ENCODE results near the gene ELMO1. TPM values are rescaled to one million over a fixed set of nuclear protein-coding genes. Genes with fewer than 3 reads are reported as not detected.
A peak's percentile ranks its signal among the peaks of the same experiment; 100 is the strongest.

ELMO1 gene
- total and polyA plus RNA-seq, 10 of the 15 experiments (the other 5 are each of a cell fraction or from before 2014, with no cell fraction given), result 22.6 to 85.9 (median 56.6) TPM

DNA sequence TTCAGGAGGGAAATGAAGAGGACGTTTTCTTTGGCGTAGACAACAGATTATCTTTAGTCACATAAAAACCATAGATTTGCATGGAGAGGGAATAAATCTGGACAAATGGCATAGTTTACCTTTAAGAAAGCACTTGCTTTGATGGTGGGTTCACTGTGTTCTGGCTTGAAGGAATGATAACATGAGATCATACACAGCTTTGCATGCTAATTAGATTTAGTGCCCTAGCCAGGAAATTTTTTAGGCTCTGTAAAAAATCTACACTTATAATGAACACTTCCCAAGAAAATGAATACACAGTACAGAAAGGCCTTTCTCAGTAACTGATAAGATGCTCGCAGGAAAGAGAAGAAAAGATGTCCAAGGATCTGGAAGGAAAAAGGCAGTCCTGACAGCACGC, 506.1 kb downstream of the ELMO1 start:
- FAIRE-seq, result no peak
- POLR2A ChIA-PET, result interaction anchor here (3.9 kb wide), 1 partner anchor 16 kb away, joined by 27 read pairs; no protein-coding TSS in a partner anchor

DNA sequence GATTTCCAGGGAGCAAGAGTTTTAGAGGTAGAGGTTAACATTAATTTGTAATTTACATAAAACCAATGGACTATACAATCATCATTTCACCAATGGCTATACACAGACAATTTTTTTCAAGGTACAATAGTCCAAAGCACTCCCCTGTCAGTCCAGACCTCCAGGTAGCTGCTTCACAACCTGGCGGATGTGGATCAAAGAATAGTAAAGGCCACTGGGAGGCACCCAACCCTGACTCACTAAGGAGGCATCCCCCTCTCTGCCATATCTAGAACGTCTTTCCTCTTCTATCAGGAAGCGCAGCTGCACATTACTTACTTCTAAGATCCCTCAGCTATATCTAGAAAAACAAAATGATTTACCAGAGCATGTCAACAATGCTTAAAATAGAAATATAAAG, 506.6 kb downstream of the ELMO1 start:
- H3K36me3 ChIP-seq (ENCODE audit: control insufficient read depth in 2 of 2, insufficient read depth in 2 of 2, low read length in 1 of 2), result peaks cover 2 to 7% of the 10 kb centered on the region in 2 experiments; a peak in 2 of 4 replicates
- ChIA-PET CTCF (interaction anchor here (1.0 to 3.6 kb wide), 4 partner anchors 13 to 240 kb away, joined by 3 to 16 read pairs (median 10); no protein-coding TSS in a partner anchor), SMC1A (ENCODE audit: uncharacterized antibody, unreplicated experiment) (interaction anchor here (0.8 to 11.1 kb wide), 11 partner anchors 9 to 236 kb away, joined by 3 to 92 read pairs (median 5); no protein-coding TSS in a partner anchor), RAD21 (ENCODE audit: unreplicated experiment) (interaction anchor here (0.6 to 1.9 kb wide), 5 partner anchors 13 to 461 kb away, joined by 3 to 7 read pairs (median 6); no protein-coding TSS in a partner anchor), POLR2A (interaction anchor here (1.0 to 1.8 kb wide), 2 partner anchors 16 to 19 kb away, joined by 3 to 4 read pairs; no protein-coding TSS in a partner anchor)
- TF ChIP-seq FOXM1 (IDR thresholded peaks at IDR 0.05; ENCODE audit: low read depth, low read length) (no peak), JUNB (IDR thresholded peaks at IDR 0.05) (no peak), FOXK2 (IDR thresholded peaks at IDR 0.05) (no peak), ZBED1 (IDR thresholded peaks at IDR 0.05; ENCODE audit: borderline replicate concordance) (no peak), STAT1 (conservative IDR thresholded peaks at IDR 0.05) (no peak), SMARCA5 (IDR thresholded peaks at IDR 0.05) (no peak), MXI1 (IDR thresholded peaks at IDR 0.05; ENCODE audit: low read depth, low read length) (no peak), STAT3 (IDR thresholded peaks at IDR 0.05; ENCODE audit: low read depth, low read length) (no peak), BHLHE40 (IDR thresholded peaks at IDR 0.05; ENCODE audit: borderline replicate concordance in 1 of 2, low read depth in 2 of 2, low read length in 1 of 2) (no peak), TCF7 (IDR thresholded peaks at IDR 0.05; ENCODE audit: borderline replicate concordance) (no peak)
- no peaks in the 10 kb centered on the region for H3K27me3 ChIP-seq (replicated peaks in 1 of 2; ENCODE audit: control insufficient read depth in 2 of 2, insufficient read depth in 2 of 2, low read length in 1 of 2)
- no peak overlapping the region for H3K4me3 ChIP-seq
- H3K27ac ChIP-seq (ENCODE audit: control insufficient read depth, insufficient read depth), result no peak overlapping the region
- H4K20me1 ChIP-seq (ENCODE audit: control insufficient read depth, insufficient read depth), result no peaks in the 10 kb centered on the region
- no peak overlapping the region for H3K9ac ChIP-seq (ENCODE audit: control insufficient read depth, insufficient read depth, low read length)
- intact Hi-C loops (cut with micrococcal nuclease; ENCODE audit: unreplicated experiment) (no loop called here), in situ Hi-C loops (cut with MboI) (no loop called here)
- no TSS peak for BruUV-seq (replicated peaks)
- peaks cover 24% of the 10 kb centered on the region for H3K79me2 ChIP-seq (ENCODE audit: control insufficient read depth, insufficient read depth, low read length)
- FAIRE-seq (no peak), ATAC-seq (no peak), DNase-seq (ENCODE audit: low read depth, low spot score) (no peak)
- no peak overlapping the region for H3K4me2 ChIP-seq (ENCODE audit: control insufficient read depth, insufficient read depth)
- 69% methylated on average over 3 of the region's 3 CpGs for WGBS (ENCODE audit: insufficient coverage, insufficient replicate concordance, low lambda C conversion rate, missing lambda C conversion rate)
- peaks cover 42% of the 10 kb centered on the region for H3K4me1 ChIP-seq (ENCODE audit: control insufficient read depth, insufficient read depth, low read length)
- H2AFZ ChIP-seq (ENCODE audit: control insufficient read depth, low read depth, low read length), result no peak overlapping the region
- peaks cover 65% of the 10 kb centered on the region for H3K9me3 ChIP-seq (replicated peaks; ENCODE audit: control insufficient read depth, insufficient read depth, low read length)

More for the DNA sequence above, 506.1 kb downstream of the ELMO1 start:
- H3K79me2 ChIP-seq (ENCODE audit: control insufficient read depth, insufficient read depth, low read length), result peaks cover 27% of the 10 kb centered on the region
- peaks cover 62% of the 10 kb centered on the region for H3K9me3 ChIP-seq (replicated peaks; ENCODE audit: control insufficient read depth, insufficient read depth, low read length)
- peaks cover 2 to 7% of the 10 kb centered on the region in 2 experiments; a peak in 3 of 4 replicates for H3K36me3 ChIP-seq (ENCODE audit: control insufficient read depth in 2 of 2, insufficient read depth in 2 of 2, low read length in 1 of 2)
- no peaks in the 10 kb centered on the region for H3K27me3 ChIP-seq (replicated peaks in 1 of 2; ENCODE audit: control insufficient read depth in 2 of 2, insufficient read depth in 2 of 2, low read length in 1 of 2)
- H3K27ac ChIP-seq (ENCODE audit: control insufficient read depth, insufficient read depth), result peak overlapping the region; percentile 47
- no peak overlapping the region for H3K9ac ChIP-seq (ENCODE audit: control insufficient read depth, insufficient read depth, low read length)
- H3K4me1 ChIP-seq (ENCODE audit: control insufficient read depth, insufficient read depth, low read length), result peaks cover 42% of the 10 kb centered on the region
- ChIA-PET CTCF (interaction anchor here (1.0 to 3.6 kb wide), 3 partner anchors 13 to 25 kb away, joined by 3 to 16 read pairs (median 7); no protein-coding TSS in a partner anchor), SMC1A (ENCODE audit: uncharacterized antibody, unreplicated experiment) (interaction anchor here (1.0 to 11.1 kb wide), 10 partner anchors 10 to 239 kb away, joined by 3 to 92 read pairs (median 5); no protein-coding TSS in a partner anchor), RAD21 (ENCODE audit: unreplicated experiment) (interaction anchor here (1.0 to 1.9 kb wide), 6 partner anchors 13 to 239 kb away, joined by 4 to 7 read pairs (median 6); no protein-coding TSS in a partner anchor)
- H3K4me3 ChIP-seq, result no peak overlapping the region
- intact Hi-C loops (cut with micrococcal nuclease; ENCODE audit: unreplicated experiment) (no loop called here), in situ Hi-C loops (cut with MboI) (no loop called here)
- BruUV-seq (replicated peaks), result no TSS peak
- ATAC-seq, result no peak
- TF ChIP-seq DPF2 (IDR thresholded peaks at IDR 0.05), result no peak
- no peaks in the 10 kb centered on the region for H4K20me1 ChIP-seq (ENCODE audit: control insufficient read depth, insufficient read depth)
- WGBS (ENCODE audit: insufficient coverage, insufficient replicate concordance, low lambda C conversion rate, missing lambda C conversion rate), result 89% methylated on average over 4 of the region's 4 CpGs
- DNase-seq (ENCODE audit: low read depth, low spot score), result no peak
- H3K4me2 ChIP-seq (ENCODE audit: control insufficient read depth, insufficient read depth), result peak overlapping the region; percentile 89
- no peak overlapping the region for H2AFZ ChIP-seq (ENCODE audit: control insufficient read depth, low read depth, low read length)

All from GM12878 (cell line).